HepG2 (cell line): ENCODE data around the gene BCL2L2. TPM values are rescaled to one million over a fixed set of nuclear protein-coding genes. Genes with fewer than 3 reads are reported as not detected.

ENCODE experiments used
- AHR ChIP-seq: IDR thresholded peaks from 2 replicates; pipeline ENCODE4 v1.6.1; 2018; ENCODE audit warnings: missing genetic modification reagents, missing compliant biosample characterization
- ATF7 ChIP-seq, 2 experiments: fragments of 450-650 bp in 1 of 2; sonication (generic) in 1 of 2; formaldehyde crosslinking in 1 of 2; IDR thresholded peaks; 2 replicates each; pipeline versions ENCODE4 v1.4.0 to v1.6.1; 2016 to 2020; ENCODE audit warnings: antibody characterized with exemption in 1 of 2, mild to moderate bottlenecking in 1 of 2, missing genetic modification reagents in 1 of 2
- CREM ChIP-seq, 2 experiments: sonication (generic) in 1 of 2; formaldehyde crosslinking in 1 of 2; IDR thresholded peaks; 2 replicates each; pipeline versions ENCODE4 v1.4.0 to v1.6.1; 2016 to 2020; ENCODE audit warnings: antibody characterized with exemption in 1 of 2, mild to moderate bottlenecking in 1 of 2, missing genetic modification reagents in 1 of 2
- FOSL2 ChIP-seq: sonication (generic); formaldehyde crosslinking; IDR thresholded peaks from 2 replicates; pipeline ENCODE4 v1.4.0; 2020; ENCODE audit warnings: missing genetic modification reagents
- HDAC1 ChIP-seq: sonication (generic); formaldehyde crosslinking; IDR thresholded peaks from 2 replicates; pipeline ENCODE4 v1.5.1; 2020; ENCODE audit warnings: mild to moderate bottlenecking, missing genetic modification reagents
- HNF4A ChIP-seq: sonication (generic); formaldehyde crosslinking; IDR thresholded peaks from 2 replicates; pipeline ENCODE4 v1.4.0; 2020; ENCODE audit warnings: missing genetic modification reagents
- JARID2 ChIP-seq: sonication (generic); formaldehyde crosslinking; IDR thresholded peaks from 2 replicates; pipeline ENCODE4 v1.8.1; 2023; ENCODE audit warnings: missing genetic modification reagents, inconsistent platforms; ENCODE audit not compliant: insufficient replicate concordance
- KDM3A ChIP-seq: IDR thresholded peaks from 2 replicates; pipeline ENCODE4 v1.6.1; 2018; ENCODE audit warnings: low read depth, missing compliant biosample characterization
- KMT2B ChIP-seq: IDR thresholded peaks from 2 replicates; pipeline ENCODE4 v1.6.1; 2016; ENCODE audit warnings: missing genetic modification reagents, missing compliant biosample characterization
- MAFF ChIP-seq: IDR thresholded peaks from 2 replicates; pipeline ENCODE4 v1.6.1; 2011; ENCODE audit warnings: low read depth, low read length, improper control_type of control experiment
- MED1 ChIP-seq: sonication (generic); formaldehyde crosslinking; IDR thresholded peaks from 2 replicates; pipeline ENCODE4 v1.4.0; 2020; ENCODE audit warnings: missing genetic modification reagents
- MTA3 ChIP-seq: sonication (generic); formaldehyde crosslinking; IDR thresholded peaks from 2 replicates; pipeline ENCODE4 v1.4.0; 2020; ENCODE audit warnings: missing genetic modification reagents
- NFKB2 ChIP-seq: sonication (generic); formaldehyde crosslinking; IDR thresholded peaks from 2 replicates; pipeline ENCODE4 v1.4.0; 2020; ENCODE audit warnings: missing genetic modification reagents, borderline replicate concordance
- NPAS2 ChIP-seq: sonication (generic); formaldehyde crosslinking; IDR thresholded peaks from 2 replicates; pipeline ENCODE4 v1.8.0; 2022; ENCODE audit warnings: mild to moderate bottlenecking, missing genetic modification reagents, borderline replicate concordance
- SCMH1 ChIP-seq: sonication (generic); formaldehyde crosslinking; IDR thresholded peaks from 2 replicates; pipeline ENCODE4 v1.9.0; 2021; ENCODE audit warnings: missing genetic modification reagents, mild to moderate bottlenecking, borderline replicate concordance
- SIN3B ChIP-seq: fragments of 150-350 bp; IDR thresholded peaks from 2 replicates; pipeline ENCODE4 v1.6.1; 2014; ENCODE audit warnings: low read length
- SNAPC2 ChIP-seq: sonication (generic); formaldehyde crosslinking; IDR thresholded peaks from 2 replicates; pipeline ENCODE4 v1.8.1; 2022; ENCODE audit warnings: mild to moderate bottlenecking, missing genetic modification reagents
- SP2 ChIP-seq: sonication (generic); formaldehyde crosslinking; IDR thresholded peaks from 2 replicates; pipeline ENCODE4 v1.5.1; 2020; ENCODE audit warnings: mild to moderate bottlenecking, missing genetic modification reagents
- ZKSCAN5 ChIP-seq: sonication (generic); formaldehyde crosslinking; IDR thresholded peaks from 2 replicates; pipeline ENCODE4 v1.5.1; 2020; ENCODE audit warnings: mild to moderate bottlenecking, missing genetic modification reagents
- ZMYM3 ChIP-seq: sonication (generic); formaldehyde crosslinking; IDR thresholded peaks from 2 replicates; pipeline ENCODE4 v1.5.1; 2020; ENCODE audit warnings: mild to moderate bottlenecking, missing genetic modification reagents
- ZNF225 ChIP-seq: sonication (generic); formaldehyde crosslinking; IDR thresholded peaks from 2 replicates; pipeline ENCODE4 v1.4.0; 2020; ENCODE audit warnings: mild to moderate bottlenecking, missing genetic modification reagents
- ZNF644 ChIP-seq: IDR thresholded peaks from 2 replicates; pipeline ENCODE4 v1.6.1; 2016; ENCODE audit warnings: low read depth
- ZNF790 ChIP-seq: sonication (generic); formaldehyde crosslinking; IDR thresholded peaks from 2 replicates; pipeline ENCODE4 v1.8.0; 2022; ENCODE audit warnings: missing genetic modification reagents, mild to moderate bottlenecking, borderline replicate concordance
- polyA plus RNA-seq, 8 experiments: library from polyadenylated mRNA; depleted of rRNA in 3 of 8; stranded (reverse) in 7 of 8; unstranded in 1 of 8; fragments of >200 nt; fragmentation: Illumina TruSeq in 4 of 8; extraction: Trizol in 4 of 8; gene quantifications; 2 replicates each; pipeline versions ENCODE4 v1.2.1 to v1.2.3, GENCODE V29; 2011 to 2016; ENCODE audit warnings: low read depth in 4 of 8, missing spikeins in 1 of 8, mixed read lengths in 1 of 8; ENCODE audit not compliant: insufficient read depth in 1 of 8
- total RNA-seq, 5 experiments: library from RNA; depleted of rRNA; stranded (reverse); fragments of >200 nt; fragmentation: Illumina TruSeq; extraction: Trizol; gene quantifications; 2 replicates each; pipeline ENCODE4 v1.2.3, GENCODE V29; 2016; ENCODE audit warnings: low read depth in 1 of 5
- TF ChIP-seq, protein P1 (sequence below): IDR thresholded peaks from 2 replicates; pipeline ENCODE4 v1.6.1; 2016
- TF ChIP-seq, protein P2 (sequence below): sonication (generic); formaldehyde crosslinking; IDR thresholded peaks from 2 replicates; pipeline ENCODE4 v1.4.0; 2020; ENCODE audit warnings: missing genetic modification reagents

BCL2L2 gene
- total and polyA plus RNA-seq, 2 of the 13 experiments (the other 11 are each of a cell fraction or from before 2014, with no cell fraction given), result 28.1 to 49.8 TPM

DNA sequence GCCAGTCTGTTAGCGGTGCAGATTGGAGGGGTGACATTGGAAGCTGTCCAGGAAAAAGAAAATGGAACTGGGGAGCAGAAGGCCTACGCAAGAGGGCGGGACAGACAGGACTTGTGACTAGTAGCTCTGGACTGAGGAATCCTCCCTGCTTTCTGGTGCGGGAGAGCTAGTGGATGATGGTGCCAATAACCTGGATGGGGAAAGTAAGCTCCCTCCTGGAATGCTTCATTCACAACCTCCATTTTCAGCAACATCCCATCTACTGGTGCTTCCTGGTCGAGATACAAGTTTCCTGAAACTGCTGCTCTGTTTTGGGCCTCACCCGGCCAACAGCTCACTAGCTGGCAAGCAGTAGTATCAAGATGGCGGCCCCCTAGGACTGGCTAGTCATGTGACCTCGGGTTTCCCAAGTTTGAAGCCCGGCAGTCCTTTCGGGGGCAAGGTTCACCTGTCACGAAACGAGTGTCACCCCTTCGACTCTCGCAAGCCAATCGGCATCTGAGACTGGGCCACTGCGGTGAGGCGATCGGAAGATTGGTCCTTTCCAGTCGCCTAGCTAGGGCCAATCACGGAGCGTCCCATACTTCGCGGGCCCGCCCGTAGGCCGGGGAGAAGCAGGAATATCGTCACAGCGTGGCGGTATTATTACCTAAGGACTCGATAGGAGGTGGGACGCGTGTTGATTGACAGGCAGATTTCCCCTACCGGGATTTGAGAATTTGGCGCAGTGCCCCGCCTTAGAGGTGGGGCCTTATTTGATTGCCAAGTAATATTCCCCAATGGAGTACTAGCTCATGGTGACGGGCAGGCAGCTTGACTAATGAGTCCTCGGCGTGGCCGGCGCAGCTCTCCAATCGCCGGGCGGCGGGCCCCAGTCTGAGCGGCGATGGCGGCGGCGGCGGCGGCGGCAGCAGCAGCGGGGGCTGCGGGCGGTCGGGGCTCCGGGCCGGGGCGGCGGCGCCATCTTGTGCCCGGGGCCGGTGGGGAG is 14.2 kb downstream of the BCL2L2 start, which contains the start of gene PABPN1 (continued):
- no peak for TF ChIP-seq SCMH1 (CRISPR knock-in tag)
- TF ChIP-seq CREM (IDR thresholded peaks at IDR 0.05), result peak; percentile 98
- TF ChIP-seq CREM (CRISPR knock-in tag; IDR thresholded peaks at IDR 0.05), result peak; percentile 50; the same call in 1 of the 2 replicates
- no peak; the same call in none of the 2 replicates for TF ChIP-seq SIN3B
- TF ChIP-seq ATF7 (IDR thresholded peaks at IDR 0.05), result peak; percentile 43; the same call in 1 of the 2 replicates
- TF ChIP-seq ATF7 (CRISPR knock-in tag; IDR thresholded peaks at IDR 0.05), result peak; percentile 89; the same call in 1 of the 2 replicates
- peak; percentile 84 for TF ChIP-seq KMT2B
- TF ChIP-seq ZKSCAN5, result peak; percentile 79
- TF ChIP-seq FOSL2 (CRISPR knock-in tag), result peak; percentile 80
- TF ChIP-seq, protein P1, sequence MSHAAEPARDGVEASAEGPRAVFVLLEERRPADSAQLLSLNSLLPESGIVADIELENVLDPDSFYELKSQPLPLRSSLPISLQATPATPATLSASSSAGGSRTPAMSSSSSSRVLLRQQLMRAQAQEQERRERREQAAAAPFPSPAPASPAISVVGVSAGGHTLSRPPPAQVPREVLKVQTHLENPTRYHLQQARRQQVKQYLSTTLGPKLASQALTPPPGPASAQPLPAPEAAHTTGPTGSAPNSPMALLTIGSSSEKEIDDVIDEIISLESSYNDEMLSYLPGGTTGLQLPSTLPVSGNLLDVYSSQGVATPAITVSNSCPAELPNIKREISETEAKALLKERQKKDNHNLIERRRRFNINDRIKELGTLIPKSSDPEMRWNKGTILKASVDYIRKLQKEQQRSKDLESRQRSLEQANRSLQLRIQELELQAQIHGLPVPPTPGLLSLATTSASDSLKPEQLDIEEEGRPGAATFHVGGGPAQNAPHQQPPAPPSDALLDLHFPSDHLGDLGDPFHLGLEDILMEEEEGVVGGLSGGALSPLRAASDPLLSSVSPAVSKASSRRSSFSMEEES, result peak; percentile 99
- peak; percentile 99 for TF ChIP-seq ZNF225
- TF ChIP-seq HNF4A (CRISPR knock-in tag), result peak; percentile 100
- peak; percentile 95 for TF ChIP-seq SNAPC2 (CRISPR knock-in tag)
- TF ChIP-seq MTA3, result no peak
- TF ChIP-seq JARID2, result no peak
- TF ChIP-seq HDAC1 (CRISPR knock-in tag), result peak; percentile 95
- peak; percentile 99 for TF ChIP-seq KDM3A (CRISPR knock-in tag)
- TF ChIP-seq MED1 (CRISPR knock-in tag), result peak; percentile 93
- TF ChIP-seq NPAS2 (CRISPR knock-in tag), result no peak
- TF ChIP-seq, protein P2, sequence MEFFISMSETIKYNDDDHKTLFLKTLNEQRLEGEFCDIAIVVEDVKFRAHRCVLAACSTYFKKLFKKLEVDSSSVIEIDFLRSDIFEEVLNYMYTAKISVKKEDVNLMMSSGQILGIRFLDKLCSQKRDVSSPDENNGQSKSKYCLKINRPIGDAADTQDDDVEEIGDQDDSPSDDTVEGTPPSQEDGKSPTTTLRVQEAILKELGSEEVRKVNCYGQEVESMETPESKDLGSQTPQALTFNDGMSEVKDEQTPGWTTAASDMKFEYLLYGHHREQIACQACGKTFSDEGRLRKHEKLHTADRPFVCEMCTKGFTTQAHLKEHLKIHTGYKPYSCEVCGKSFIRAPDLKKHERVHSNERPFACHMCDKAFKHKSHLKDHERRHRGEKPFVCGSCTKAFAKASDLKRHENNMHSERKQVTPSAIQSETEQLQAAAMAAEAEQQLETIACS, result peak; percentile 70
- TF ChIP-seq ZNF644, result peak; percentile 100
- peak; percentile 81; the same call in 1 of the 2 replicates for TF ChIP-seq ZNF790
- TF ChIP-seq NFKB2 (CRISPR knock-in tag), result peak; percentile 97
- peak; percentile 74 for TF ChIP-seq AHR (CRISPR knock-in tag)
- TF ChIP-seq SP2 (CRISPR knock-in tag), result peak; percentile 92
- peak; percentile 61 for TF ChIP-seq ZMYM3
- peak; percentile 41; the same call in 1 of the 2 replicates for TF ChIP-seq MAFF
